Choroid plexus epithelial cell (primary cell): ENCODE measurements around the gene CYP39A1.
A peak's percentile ranks its signal among the peaks of the same experiment; 100 is the strongest.

Experiments used
- DNase-seq: peaks from one replicate; pipeline ENCODE4 v3.0.0-alpha.2; 2010; ENCODE audit warnings: low read depth
- H3K4me3 ChIP-seq: 2 replicates; pipeline ENCODE4 v1.5.1; 2011; ENCODE audit warnings: low read depth, mild to moderate bottlenecking, control low read depth, low read length, moderate library complexity
- CTCF ChIP-seq: conservative IDR thresholded peaks from 2 replicates; pipeline ENCODE4 v1.5.1; 2011; ENCODE audit warnings: low read depth, mild to moderate bottlenecking, control low read depth, inconsistent platforms, low read length, moderate library complexity

Gene CYP39A1

GRCh38 chr6:46555129-46555528 lies 97.5 kb downstream of the CYP39A1 start:
- no peak for DNase-seq
- no peak overlapping the region for H3K4me3 ChIP-seq
- no peak for TF ChIP-seq CTCF

GRCh38 chr6:46549155-46549554 lies 103.5 kb downstream of the CYP39A1 start:
- TF ChIP-seq CTCF: no peak
- DNase-seq: peak; percentile 29
- no peak overlapping the region for H3K4me3 ChIP-seq

GRCh38 chr6:46541556-46541955 lies 111.1 kb downstream of the CYP39A1 start:
- no peak for TF ChIP-seq CTCF
- no peak overlapping the region for H3K4me3 ChIP-seq
- DNase-seq: no peak

GRCh38 chr6:46539866-46540265 lies 112.8 kb downstream of the CYP39A1 start:
- TF ChIP-seq CTCF: no peak
- H3K4me3 ChIP-seq: no peak overlapping the region
- no peak for DNase-seq

GRCh38 chr6:46538800-46539480 lies 113.7 kb downstream of the CYP39A1 start:
- TF ChIP-seq CTCF: no peak
- no peak for DNase-seq
- H3K4me3 ChIP-seq: no peak overlapping the region

- no peak for TF ChIP-seq CTCF
- H3K4me3 ChIP-seq: no peak overlapping the region
- DNase-seq: no peak
Measured at GRCh38 chr6:46530896-46531295, 121.7 kb downstream of the CYP39A1 start.
